Stimulated activated CD4-positive, alpha-beta T cell treated with anti-CD3 and anti-CD28 coated beads, Interleukin-2, amount 100 ng/mL, for 24 hours (primary cell): Measurements from ENCODE around the gene AK9.

Source experiments
- DNase-seq, 2 donors: peaks; one replicate each; pipeline ENCODE4 v3.0.0-alpha.2; 2020

Gene AK9

GRCh38 chr6:109454496-109455436 is 236.2 kb downstream of the AK9 start:
- peak; percentile 62 to 63 for DNase-seq

- DNase-seq, result no peak
These were observed 237.2 kb downstream of the AK9 start for GRCh38 chr6:109453594-109454495.

DNA sequence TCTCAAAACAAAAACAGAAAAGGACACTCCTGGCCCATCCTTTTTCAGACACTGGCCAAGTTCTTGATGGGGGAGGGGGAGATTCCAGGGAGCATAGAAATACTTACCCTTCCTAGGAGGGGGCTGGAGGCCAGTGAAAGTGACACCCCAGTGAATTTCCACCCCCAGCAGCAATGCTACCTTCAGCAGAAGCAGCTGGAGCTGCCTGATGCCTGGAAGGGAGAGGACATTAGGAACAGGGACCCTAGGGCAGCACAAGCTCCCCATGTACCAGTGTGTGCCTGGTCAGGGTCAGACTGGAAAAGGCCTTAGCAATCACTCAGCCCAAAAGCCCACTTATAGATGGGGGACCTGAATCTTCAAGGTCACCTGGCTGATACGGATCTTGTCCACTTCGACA is 237.8 kb downstream of the AK9 start:
- DNase-seq, result peak in 1 of 2 donors; percentile 17

DNA sequence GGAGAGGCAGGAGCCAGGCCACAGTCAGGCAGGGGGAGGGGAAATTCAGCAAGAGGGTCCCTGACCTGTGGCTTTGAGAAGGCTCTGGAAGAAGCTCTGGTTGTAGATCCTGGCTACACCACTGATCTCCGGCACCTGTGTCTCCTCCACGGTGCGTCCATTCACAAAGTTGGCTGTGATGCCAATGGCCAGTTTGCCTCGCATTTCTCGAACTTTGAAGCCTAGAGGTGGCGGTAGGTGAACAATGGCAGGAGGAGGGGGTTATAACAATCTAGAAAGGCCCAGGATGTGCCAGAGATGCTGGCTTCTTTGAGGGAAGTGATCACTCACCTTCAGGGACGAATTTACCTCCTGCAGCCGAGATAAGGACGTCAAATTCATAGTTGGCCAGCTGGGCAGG is 238.8 kb downstream of the AK9 start:
- no peak for DNase-seq

DNA sequence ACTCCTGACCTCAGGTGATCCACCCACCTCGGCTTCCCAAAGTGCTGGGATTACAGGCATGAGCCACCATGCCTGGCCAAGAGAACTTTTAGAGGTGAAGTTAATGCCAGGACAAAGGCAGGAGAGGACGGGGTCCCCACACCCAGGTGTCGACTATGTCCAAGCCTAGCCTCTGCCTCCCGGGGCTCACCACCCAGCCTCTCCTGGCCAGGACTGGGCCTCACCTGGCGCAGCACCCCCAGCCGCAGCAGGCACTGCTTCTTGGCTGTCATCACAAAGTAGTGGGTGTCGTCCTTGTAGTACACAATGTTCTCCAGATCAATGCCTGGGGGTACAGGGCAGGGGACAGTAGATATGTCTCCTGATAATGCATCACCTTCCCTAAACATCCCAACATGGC is 239.6 kb downstream of the AK9 start:
- peak in 1 of 2 donors; percentile 15 for DNase-seq

- peak in 1 of 2 donors; percentile 11 for DNase-seq
These were observed 240.2 kb downstream of the AK9 start for GRCh38 chr6:109450801-109451200.

- peak in 1 of 2 donors; percentile 20 for DNase-seq
These were observed 241.0 kb downstream of the AK9 start for GRCh38 chr6:109449795-109450673.

GRCh38 chr6:109449064-109449794 is 241.8 kb downstream of the AK9 start:
- DNase-seq, result peak in 1 of 2 donors; percentile 17

DNA sequence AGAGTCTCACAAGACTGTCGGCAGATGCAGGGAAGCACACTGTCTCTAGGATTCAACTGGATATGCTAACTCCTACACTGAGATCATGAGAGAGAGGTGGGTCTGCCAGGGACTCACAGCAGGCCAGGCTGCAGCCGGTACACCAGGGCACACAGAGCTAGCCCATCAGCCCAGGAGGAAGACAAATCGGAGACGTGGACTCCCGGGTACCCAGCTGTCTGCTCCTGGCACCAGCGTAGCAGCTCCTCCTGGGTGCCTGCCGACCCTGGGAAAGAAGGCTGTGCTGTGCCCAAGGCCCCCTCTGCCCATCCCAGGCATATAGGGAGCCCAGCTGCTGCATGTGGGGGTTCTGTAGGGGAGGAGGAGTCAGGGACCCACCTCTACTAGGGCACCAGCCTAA is 242.4 kb downstream of the AK9 start:
- no peak for DNase-seq

GRCh38 chr6:109447878-109448555 is 243.0 kb downstream of the AK9 start:
- no peak for DNase-seq

DNA sequence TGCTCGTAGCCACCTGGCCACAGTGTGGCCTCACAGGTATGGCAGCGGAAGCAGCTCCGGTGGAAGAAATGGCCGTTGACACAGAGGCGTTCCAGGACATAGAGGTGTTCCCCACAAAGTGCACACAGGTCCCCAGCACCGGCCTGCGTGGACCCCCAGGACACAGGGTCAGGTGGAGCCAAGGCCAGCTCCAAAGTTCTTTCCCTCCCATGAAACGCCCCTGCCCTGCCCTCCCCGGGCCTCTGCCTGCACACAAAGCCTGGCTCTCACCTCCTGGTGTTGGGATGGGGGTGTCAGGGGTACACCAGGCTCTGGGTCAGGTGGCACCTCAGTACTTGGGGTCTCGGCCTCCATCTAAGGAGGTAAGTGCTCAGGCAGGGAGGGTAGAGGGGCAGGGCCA is 243.9 kb downstream of the AK9 start:
- no peak for DNase-seq

- DNase-seq, result no peak
These were observed 244.5 kb downstream of the AK9 start for GRCh38 chr6:109446541-109446940.

DNA sequence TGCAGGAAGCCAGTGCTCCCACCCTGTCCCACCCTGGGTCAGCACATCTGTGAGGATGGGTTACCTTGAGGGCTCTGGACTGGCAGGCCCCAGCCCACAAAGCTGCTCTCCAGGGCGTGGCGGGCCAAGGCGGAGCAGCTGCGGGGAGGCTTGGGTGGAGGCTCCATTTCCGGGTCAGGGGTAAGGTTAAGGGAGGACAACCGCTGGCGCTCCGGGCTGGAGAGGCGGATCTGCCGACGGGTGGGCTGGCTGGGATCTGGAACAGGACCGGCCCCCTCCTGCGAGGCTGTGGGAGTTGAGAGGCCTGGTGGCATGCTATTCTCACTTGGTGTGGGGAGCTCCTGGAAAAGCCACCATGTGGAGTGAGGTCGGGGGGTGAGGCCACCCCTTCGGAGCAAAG is 244.9 kb downstream of the AK9 start:
- no peak for DNase-seq

- DNase-seq, result no peak
These were observed 245.6 kb downstream of the AK9 start for GRCh38 chr6:109445382-109445781.

- DNase-seq, result no peak
These were observed 247.5 kb downstream of the AK9 start for GRCh38 chr6:109443425-109443950.
